Epithelial cell of esophagus (primary cell): Measurements from ENCODE around the gene CYTH2.

Experiments
- DNase-seq: peaks from one replicate; pipeline ENCODE4 v3.0.0; 2010; ENCODE audit warnings: low read depth
- H3K4me3 ChIP-seq: 2 replicates; pipeline ENCODE4 v1.5.1; 2011; ENCODE audit warnings: mild to moderate bottlenecking, low read length, control low read depth
- TF ChIP-seq, protein P1 (sequence below): IDR thresholded peaks from 2 replicates; pipeline ENCODE4 v1.5.1; 2011; ENCODE audit warnings: low read depth, mild to moderate bottlenecking, low read length, control low read depth, inconsistent platforms; ENCODE audit not compliant: insufficient read depth; ENCODE audit errors: missing control alignments

The CYTH2 gene

DNA sequence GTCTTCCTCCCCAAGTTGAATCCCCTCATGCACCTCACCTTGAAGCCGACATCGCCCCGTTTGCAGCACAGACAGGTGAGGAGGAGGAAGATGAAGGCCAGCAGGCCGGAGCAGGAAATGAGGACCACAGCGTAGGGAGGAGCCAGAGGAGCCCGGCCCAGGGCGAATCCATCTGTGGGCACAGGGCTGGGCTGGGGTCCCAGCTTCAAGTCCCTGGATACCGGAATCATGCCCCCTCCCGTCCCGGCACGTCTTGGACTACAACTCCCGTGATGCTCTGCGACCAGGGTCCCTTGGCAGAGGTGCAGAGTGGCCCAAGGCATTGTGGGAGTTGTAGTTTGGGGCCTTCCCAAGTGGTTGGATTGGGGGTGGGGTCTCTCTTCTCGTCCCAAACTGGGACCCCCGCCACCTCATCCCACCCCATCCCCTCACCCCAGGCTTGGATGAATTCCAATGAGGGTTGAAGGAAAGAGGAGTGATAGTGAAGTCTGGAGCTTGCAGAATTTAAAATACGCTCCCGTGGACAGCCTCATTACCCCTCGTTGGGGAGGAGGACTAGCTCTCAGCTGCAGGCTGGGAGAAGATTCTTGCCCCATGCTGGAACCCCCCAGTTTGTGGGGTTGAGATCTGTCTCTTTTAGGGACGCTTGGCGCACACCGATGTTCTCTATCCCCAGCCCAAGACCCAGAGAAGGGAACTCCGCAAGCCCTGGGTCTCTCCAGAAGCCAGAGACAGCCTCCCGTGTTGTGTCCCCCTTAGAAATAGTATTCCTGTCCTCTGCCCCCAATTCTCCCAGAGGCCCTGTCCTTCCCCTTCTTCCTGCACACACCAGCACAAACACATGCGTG lies 41.5 kb downstream of the CYTH2 start:
- peak; percentile 58 for DNase-seq
- peak overlapping the region; percentile 14 for H3K4me3 ChIP-seq
- TF ChIP-seq, protein P1, sequence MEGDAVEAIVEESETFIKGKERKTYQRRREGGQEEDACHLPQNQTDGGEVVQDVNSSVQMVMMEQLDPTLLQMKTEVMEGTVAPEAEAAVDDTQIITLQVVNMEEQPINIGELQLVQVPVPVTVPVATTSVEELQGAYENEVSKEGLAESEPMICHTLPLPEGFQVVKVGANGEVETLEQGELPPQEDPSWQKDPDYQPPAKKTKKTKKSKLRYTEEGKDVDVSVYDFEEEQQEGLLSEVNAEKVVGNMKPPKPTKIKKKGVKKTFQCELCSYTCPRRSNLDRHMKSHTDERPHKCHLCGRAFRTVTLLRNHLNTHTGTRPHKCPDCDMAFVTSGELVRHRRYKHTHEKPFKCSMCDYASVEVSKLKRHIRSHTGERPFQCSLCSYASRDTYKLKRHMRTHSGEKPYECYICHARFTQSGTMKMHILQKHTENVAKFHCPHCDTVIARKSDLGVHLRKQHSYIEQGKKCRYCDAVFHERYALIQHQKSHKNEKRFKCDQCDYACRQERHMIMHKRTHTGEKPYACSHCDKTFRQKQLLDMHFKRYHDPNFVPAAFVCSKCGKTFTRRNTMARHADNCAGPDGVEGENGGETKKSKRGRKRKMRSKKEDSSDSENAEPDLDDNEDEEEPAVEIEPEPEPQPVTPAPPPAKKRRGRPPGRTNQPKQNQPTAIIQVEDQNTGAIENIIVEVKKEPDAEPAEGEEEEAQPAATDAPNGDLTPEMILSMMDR = no peak

DNA sequence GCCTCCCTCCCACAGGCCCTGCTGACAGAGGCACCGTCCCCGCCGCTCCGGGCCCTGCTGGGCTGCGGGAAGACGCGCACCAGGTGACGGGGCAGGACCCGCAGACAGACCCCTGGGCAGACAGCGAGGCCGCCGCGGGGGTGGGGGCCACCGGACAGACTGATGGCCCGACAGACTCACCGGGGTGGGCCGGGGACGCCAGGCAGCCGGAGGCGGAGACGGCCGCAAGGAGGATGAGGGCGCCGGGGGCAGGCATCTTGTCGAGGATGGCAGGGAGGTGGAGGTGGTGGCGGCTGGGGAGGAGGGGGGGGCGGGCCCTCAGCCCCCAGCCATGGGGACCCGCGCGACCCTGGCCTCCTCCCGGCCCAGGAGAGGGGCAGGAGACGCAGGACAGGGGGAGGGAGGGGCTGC lies 42.2 kb downstream of the CYTH2 start:
- TF ChIP-seq, protein P1 = no peak
- no peak for DNase-seq
- H3K4me3 ChIP-seq = no peak overlapping the region

DNA sequence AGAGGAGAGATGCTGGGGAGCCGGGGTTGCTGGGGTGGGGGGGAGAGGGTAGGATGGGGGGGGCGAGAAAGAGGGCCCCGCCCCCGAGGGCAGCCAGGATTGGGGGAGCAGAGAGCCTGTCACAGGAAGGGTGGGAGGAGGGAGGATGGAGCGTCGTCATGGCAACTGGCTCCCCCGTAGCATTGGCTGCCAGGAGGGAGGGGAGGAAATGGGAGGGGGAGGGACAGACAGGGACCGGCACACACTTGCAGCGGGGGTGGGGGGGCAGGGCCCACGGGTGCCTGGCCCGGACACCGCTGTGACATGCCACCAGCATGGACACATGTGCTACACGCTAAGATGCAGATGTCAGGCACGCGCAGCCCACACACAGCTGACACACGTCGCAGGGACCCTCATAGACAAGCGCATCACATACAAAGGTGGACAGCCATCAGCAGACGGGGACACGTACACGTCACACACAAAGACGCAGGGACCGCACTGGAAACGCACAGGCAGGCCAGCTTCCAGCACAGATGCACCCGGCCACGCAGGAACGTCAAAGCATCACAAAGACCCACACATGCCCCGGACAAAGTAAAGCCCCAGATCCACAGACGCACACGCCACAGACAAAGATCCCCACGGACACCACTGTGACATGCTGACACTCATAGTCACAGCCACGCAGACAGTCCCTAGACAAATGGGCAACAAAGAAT lies 42.8 kb downstream of the CYTH2 start, which contains the start of gene LMTK3:
TSS of gene LMTK3 (minus strand) at position 36 of the 704 bp plus-strand sequence. CDS start 259 bp downstream, outside the sequence.
- DNase-seq = no peak
- TF ChIP-seq, protein P1 = no peak
- peak within 1 kb of the TSS; percentile 14 for H3K4me3 ChIP-seq

DNA sequence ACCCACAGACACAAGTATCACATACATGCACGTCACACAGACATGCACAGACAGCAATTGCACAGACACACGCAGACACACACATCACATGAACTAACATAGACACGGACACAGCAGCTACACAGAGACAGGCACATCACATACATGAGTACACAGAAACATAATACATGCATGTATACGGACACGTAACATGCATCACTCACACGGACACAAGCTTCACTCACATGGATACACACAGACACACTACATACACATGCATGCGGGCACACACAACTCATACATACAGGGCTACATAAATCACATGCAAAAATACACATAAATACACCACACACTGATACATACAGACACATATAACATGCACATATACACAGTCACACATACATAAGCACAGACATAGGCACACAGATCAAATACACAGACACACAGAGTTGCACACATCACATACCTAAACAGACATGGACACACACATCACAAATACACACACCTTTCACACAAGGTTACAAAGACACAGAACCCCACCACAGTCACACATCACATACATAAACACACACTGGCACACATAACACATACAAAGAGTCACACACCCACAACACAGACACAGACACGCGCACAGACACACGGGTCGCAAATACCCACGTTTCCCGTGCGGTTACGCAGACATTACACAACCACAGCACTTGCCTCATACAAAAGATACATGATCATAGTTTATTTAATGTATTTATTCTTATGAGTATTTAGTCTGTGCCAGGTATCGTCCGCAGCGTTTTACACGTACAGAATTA lies 43.5 kb downstream of the CYTH2 start:
- DNase-seq = no peak
- peak overlapping the region; percentile 63 for H3K4me3 ChIP-seq

DNA sequence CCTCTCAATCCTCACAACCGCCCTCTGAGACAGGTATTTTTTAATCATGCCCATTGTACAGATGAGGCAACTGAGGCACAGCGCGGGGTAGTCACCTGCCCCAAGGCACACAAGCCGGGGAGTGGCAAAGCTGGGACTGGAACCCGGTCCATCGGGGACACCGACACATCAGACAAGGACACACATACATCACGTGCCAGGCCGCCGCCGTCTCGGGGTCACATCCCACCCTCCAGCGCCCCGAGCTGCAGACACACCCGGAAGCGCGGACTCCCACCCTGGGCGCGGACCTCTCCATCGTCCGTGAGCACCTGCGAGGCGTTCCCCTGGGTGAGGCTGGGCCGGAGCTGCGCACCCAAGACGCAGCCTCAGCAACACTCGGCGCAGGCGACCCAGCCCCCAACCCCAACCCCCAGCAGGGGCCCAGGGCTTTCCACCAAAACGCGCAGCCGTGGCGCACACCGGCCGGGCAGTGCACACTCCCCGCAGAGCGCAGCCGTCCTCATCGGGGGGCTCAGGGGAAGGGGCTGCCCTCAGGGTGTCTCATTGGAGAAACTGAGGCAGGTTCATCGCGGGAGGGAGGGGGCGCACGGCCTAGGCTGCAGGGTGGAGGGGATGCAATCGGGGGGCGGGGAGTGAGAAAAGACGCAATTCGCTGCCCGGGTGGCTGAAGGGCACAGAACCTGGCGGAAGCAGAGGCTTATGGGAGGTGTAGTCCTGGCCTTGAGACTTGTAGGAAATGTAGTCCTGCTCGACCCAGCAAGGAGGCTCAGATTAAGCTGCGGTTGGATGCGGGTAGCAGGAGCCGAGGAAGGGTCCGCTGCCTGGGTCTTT lies 44.3 kb downstream of the CYTH2 start:
- H3K4me3 ChIP-seq = peak overlapping the region; percentile 63
- peak; percentile 78 for DNase-seq
- TF ChIP-seq, protein P1 = no peak

More for the DNA sequence above, 43.5 kb downstream of the CYTH2 start:
- TF ChIP-seq, protein P1 = no peak

DNA sequence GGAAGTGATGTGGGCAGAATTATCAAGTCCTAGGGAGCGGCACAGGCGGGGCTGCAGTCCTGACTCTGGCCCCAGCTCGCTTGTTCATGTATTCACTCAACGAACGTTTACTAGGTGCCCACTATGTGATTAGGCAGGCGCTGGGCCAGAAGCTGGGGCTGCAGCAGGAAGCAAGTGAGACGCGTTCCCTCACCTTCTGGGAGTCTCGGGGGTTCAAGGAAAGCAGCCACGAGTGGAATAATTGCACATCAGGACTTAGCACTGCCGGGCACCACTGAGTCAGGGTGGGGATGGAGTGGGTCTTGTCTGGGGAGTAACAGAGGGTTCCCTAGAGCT lies 44.9 kb downstream of the CYTH2 start:
- H3K4me3 ChIP-seq = no peak overlapping the region
- TF ChIP-seq, protein P1 = no peak
- DNase-seq = no peak
